PC-3 (cell line): Measurements from ENCODE around the gene RAB5B.

Experiments
- EZH2 ChIP-seq: fragments of 300-600 bp; sonication (generic); IDR thresholded peaks from one replicate; pipeline ENCODE4 v1.6.1; 2017; ENCODE audit warnings: antibody characterized with exemption, mild to moderate bottlenecking, low read length; ENCODE audit not compliant: unreplicated experiment
- EZH2phosphoT487 ChIP-seq: fragments of 300-600 bp; sonication (generic); IDR thresholded peaks from 2 replicates; pipeline ENCODE4 v1.6.1; 2018; ENCODE audit warnings: mild to moderate bottlenecking, antibody characterized with exemption, low read length, borderline replicate concordance
- TF ChIP-seq, protein P1 (sequence below): fragments of 300-600 bp; sonication (generic); conservative IDR thresholded peaks from 2 replicates; pipeline ENCODE4 v1.5.1; 2017; ENCODE audit warnings: antibody characterized with exemption, low read depth, mild to moderate bottlenecking, low read length

DNA sequence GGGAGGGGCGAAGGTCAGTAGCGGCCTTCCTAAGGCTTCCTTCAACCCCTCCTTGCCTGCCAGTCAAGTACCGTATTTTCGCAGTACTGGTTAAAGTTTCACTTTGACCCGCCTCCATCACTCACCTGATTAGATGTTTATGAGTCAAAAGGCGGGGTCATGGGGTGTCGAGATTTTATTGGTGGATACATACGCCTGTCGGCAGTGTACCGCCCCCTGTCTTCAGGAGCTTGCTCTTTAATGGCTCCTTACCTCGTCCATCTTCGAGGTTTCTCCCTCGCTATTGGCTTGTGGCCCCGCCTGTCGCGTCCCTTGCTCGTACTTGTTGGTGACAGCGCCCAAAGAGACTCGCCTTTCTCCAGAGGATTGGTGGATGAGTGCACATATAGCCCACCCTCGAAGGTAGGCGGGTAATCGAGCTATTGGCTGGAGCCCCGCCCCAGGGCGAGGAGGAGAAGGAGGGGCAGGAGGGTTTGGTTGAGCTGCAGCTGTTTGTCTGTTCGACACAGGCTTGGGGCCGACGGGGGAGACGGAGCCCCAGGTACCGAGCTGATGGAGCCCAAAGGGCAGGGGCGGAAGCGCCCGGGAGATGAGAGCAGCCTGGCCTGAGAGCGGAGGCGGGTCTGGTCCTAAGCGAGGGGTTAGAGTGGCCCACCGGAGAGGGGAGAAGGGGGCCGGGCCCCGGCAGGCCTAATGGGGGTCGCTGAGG is at the start of gene RAB5B:
- TF ChIP-seq, protein P1, sequence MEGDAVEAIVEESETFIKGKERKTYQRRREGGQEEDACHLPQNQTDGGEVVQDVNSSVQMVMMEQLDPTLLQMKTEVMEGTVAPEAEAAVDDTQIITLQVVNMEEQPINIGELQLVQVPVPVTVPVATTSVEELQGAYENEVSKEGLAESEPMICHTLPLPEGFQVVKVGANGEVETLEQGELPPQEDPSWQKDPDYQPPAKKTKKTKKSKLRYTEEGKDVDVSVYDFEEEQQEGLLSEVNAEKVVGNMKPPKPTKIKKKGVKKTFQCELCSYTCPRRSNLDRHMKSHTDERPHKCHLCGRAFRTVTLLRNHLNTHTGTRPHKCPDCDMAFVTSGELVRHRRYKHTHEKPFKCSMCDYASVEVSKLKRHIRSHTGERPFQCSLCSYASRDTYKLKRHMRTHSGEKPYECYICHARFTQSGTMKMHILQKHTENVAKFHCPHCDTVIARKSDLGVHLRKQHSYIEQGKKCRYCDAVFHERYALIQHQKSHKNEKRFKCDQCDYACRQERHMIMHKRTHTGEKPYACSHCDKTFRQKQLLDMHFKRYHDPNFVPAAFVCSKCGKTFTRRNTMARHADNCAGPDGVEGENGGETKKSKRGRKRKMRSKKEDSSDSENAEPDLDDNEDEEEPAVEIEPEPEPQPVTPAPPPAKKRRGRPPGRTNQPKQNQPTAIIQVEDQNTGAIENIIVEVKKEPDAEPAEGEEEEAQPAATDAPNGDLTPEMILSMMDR = no peak
- TF ChIP-seq EZH2phosphoT487 (no peak), EZH2 (no peak)
